Umbilical cord (tissue), 2 donors: Measurements from ENCODE around the gene SLC35E1. TPM values are rescaled to one million over a fixed set of nuclear protein-coding genes. Genes with fewer than 3 reads are reported as not detected.
A peak's percentile ranks its signal among the peaks of the same experiment; 100 is the strongest.

Experiments
- DNase-seq: peaks from one replicate; pipeline ENCODE4 v3.0.0-alpha.2; 2015; ENCODE audit warnings: low spot score
- total RNA-seq: library from RNA; depleted of rRNA; stranded (reverse); fragments of >200 nt; gene quantifications from one replicate; pipeline ENCODE4 v1.2.3, GENCODE V29; 2014; ENCODE audit warnings: low replicate concordance; ENCODE audit not compliant: insufficient read depth

SLC35E1 gene
- total RNA-seq, 1 donor from 2014 or later: 25.5 TPM

GRCh38 chr19:16598848-16599247 is 26.6 kb upstream of the SLC35E1 start:
- DNase-seq: no peak

- DNase-seq: no peak
These were observed 24.2 kb upstream of the SLC35E1 start for GRCh38 chr19:16596399-16596798.

GRCh38 chr19:16595097-16595496 is 22.9 kb upstream of the SLC35E1 start:
- no peak for DNase-seq

- no peak for DNase-seq
These were observed 22.5 kb upstream of the SLC35E1 start for GRCh38 chr19:16594681-16595091.

- no peak for DNase-seq
These were observed 21.9 kb upstream of the SLC35E1 start for GRCh38 chr19:16594131-16594586.

GRCh38 chr19:16593181-16593580 is 21.0 kb upstream of the SLC35E1 start:
- no peak for DNase-seq

- no peak for DNase-seq
These were observed 19.8 kb upstream of the SLC35E1 start for GRCh38 chr19:16591803-16592556.

- DNase-seq: no peak
These were observed 18.9 kb upstream of the SLC35E1 start for GRCh38 chr19:16590876-16591802.

GRCh38 chr19:16589917-16590316 is 17.7 kb upstream of the SLC35E1 start:
- DNase-seq: no peak

- no peak for DNase-seq
These were observed 16.8 kb upstream of the SLC35E1 start for GRCh38 chr19:16588824-16589577.

GRCh38 chr19:16587833-16588823 is 15.9 kb upstream of the SLC35E1 start:
- DNase-seq: peak; percentile 82

- peak; percentile 55 for DNase-seq
These were observed 15.0 kb upstream of the SLC35E1 start for GRCh38 chr19:16586991-16587832.

- no peak for DNase-seq
These were observed 14.3 kb upstream of the SLC35E1 start for GRCh38 chr19:16586477-16586871.

GRCh38 chr19:16585808-16586476 is 13.7 kb upstream of the SLC35E1 start:
- DNase-seq: no peak

GRCh38 chr19:16585094-16585801 is 13.0 kb upstream of the SLC35E1 start:
- no peak for DNase-seq

- peak; percentile 78 for DNase-seq
These were observed 12.3 kb upstream of the SLC35E1 start for GRCh38 chr19:16584248-16585093.

- no peak for DNase-seq
These were observed 10.5 kb upstream of the SLC35E1 start for GRCh38 chr19:16582486-16583261.
